Right renal cortex interstitium (tissue), 3 donors: Measurements from ENCODE around the gene KRT36. TPM values are rescaled to one million over a fixed set of nuclear protein-coding genes. Genes with fewer than 3 reads are reported as not detected.

ENCODE experiments used
- DNase-seq, 3 donors: peaks; one replicate each; pipeline ENCODE4 v3.0.0-alpha.2; 2013; ENCODE audit warnings: low read depth in 3 of 3, low spot score in 2 of 3
- polyA plus RNA-seq, 3 donors: library from polyadenylated mRNA; unstranded; fragments of 120-200 nt; gene quantifications; one replicate each; pipeline ENCODE4 v1.2.1, GENCODE V29; 2013; ENCODE audit not compliant: insufficient read length in 3 of 3

Gene KRT36
- polyA plus RNA-seq, 3 donors = not detected

GRCh38 chr17:41444186-41444585, 45.5 kb downstream of the KRT36 start:
- no peak for DNase-seq

- no peak for DNase-seq
Observed at GRCh38 chr17:41442739-41443138, 47.0 kb downstream of the KRT36 start.

DNA sequence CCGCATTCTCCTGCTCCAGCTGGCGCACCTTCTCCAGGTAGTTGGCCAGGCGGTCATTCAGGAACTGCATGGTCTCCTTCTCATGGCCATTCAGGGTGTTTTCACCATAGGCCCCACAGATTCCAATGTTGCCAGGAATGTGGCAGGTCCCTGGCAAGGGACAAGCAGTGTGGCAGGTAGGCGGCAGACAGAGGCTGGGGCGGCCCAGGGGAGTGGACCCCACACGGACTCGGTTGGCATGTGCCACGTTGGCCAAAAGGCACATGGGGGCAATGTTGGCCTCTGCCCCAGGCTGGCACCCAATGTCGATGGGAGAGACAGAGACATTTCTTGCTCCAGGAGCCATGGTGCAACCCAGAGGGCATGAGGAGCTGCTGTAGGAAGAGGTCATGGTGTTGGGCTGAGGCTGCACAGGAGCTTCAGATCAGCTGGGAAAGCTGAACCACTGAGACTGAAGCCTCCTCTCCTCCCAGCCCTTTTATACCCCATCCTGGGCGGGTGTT, 49.1 kb downstream of the KRT36 start, which contains the start of gene KRT38:
Gene KRT38 (minus strand): TSS at position 453 of the 503 bp plus-strand sequence. CDS start 62 bp downstream, at position 391.
- DNase-seq = no peak

DNA sequence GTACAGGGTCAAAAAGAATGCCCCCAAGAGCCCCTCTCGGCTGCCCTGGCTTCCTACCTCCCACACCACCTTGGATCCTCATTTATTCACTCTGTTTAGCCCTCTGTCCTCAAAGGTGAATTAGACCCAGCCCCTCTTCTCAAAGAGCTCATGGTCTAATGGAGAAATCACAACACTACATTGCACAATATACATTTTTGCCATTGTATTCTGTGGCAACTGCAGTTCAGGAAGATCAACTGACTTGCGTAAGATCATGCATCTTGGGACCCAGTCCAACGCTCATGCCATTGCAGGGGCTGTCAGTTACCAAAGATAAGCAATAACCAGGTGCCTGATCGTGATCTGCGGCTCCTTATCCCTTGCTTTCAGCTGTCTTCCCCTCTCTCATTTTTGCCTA, 50.3 kb downstream of the KRT36 start:
- no peak for DNase-seq

- no peak for DNase-seq
Observed at GRCh38 chr17:41437769-41438168, 51.9 kb downstream of the KRT36 start.

DNA sequence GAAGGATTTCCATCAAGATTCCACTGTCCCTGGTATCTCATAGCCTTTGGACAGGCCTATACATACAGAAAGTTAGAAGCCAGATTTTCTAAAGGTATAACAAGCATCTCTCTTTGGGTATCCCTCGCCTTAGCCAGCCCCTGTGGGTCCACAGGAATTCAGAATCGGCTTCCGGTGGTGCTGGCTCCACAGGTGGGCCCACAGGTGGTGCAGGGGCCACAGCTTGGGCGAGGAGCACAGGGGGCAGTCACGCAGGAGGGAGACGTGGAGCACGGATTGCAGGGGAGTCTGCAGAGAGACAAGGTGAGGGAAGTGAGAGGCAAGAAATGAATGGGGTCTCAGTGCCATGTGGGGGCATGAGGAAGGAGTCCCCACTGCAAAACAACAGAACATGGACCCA, 52.5 kb downstream of the KRT36 start:
- DNase-seq = no peak

Other genes starting within 250 kb of the KRT36 start
- gene KRTAP9-4, start 240.2 kb downstream of the KRT36 start, polyA plus RNA-seq = not detected
- not detected for gene KRTAP9-9, start 234.5 kb downstream of the KRT36 start, polyA plus RNA-seq
- gene KRTAP9-6, start 224.5 kb downstream of the KRT36 start, polyA plus RNA-seq = under 1 TPM; 0.10 to 0.14 (median 0.11) TPM
- not detected for gene KRTAP9-7, start 214.2 kb downstream of the KRT36 start, polyA plus RNA-seq
- not detected for gene KRTAP29-1, start 187.1 kb downstream of the KRT36 start, polyA plus RNA-seq
- not detected for gene KRTAP16-1, start 180.6 kb downstream of the KRT36 start, polyA plus RNA-seq
- not detected for gene KRTAP17-1, start 174.2 kb downstream of the KRT36 start, polyA plus RNA-seq
- not detected for gene KRT33A, start 139.1 kb downstream of the KRT36 start, polyA plus RNA-seq
- not detected for gene KRT33B, start 120.1 kb downstream of the KRT36 start, polyA plus RNA-seq
- gene KRT34, start 107.6 kb downstream of the KRT36 start, polyA plus RNA-seq = not detected
- gene KRT31, start 92.3 kb downstream of the KRT36 start, polyA plus RNA-seq = not detected
- not detected for gene KRT37, start 65.3 kb downstream of the KRT36 start, polyA plus RNA-seq
- not detected for gene KRT38, start 48.9 kb downstream of the KRT36 start, polyA plus RNA-seq
- gene KRT32, start 22.5 kb downstream of the KRT36 start, polyA plus RNA-seq = not detected
- gene KRT35, start 8.8 kb downstream of the KRT36 start, polyA plus RNA-seq = under 1 TPM in 1 of 3 donors, not detected in 2; 0.10 TPM
- under 1 TPM in 1 of 3 donors, not detected in 2; 0.34 TPM for gene KRT13, start 15.7 kb upstream of the KRT36 start, polyA plus RNA-seq
- 1 to 10 TPM in 1 of 3 donors, under 1 TPM in 2; 0.60 to 1.3 (median 0.89) TPM for gene KRT15, start 29.0 kb upstream of the KRT36 start, polyA plus RNA-seq
- 100 to 1,000 TPM; 139 to 220 (median 177) TPM for gene KRT19, start 38.4 kb upstream of the KRT36 start, polyA plus RNA-seq
- not detected for gene KRT9, start 82.1 kb upstream of the KRT36 start, polyA plus RNA-seq
- under 1 TPM; 0.28 to 0.55 (median 0.35) TPM for gene KRT14, start 97.0 kb upstream of the KRT36 start, polyA plus RNA-seq
- gene KRT16, start 122.9 kb upstream of the KRT36 start, polyA plus RNA-seq = not detected
- 1 to 10 TPM in 2 of 3 donors, under 1 TPM in 1; 0.98 to 1.6 (median 1.2) TPM for gene KRT17, start 134.7 kb upstream of the KRT36 start, polyA plus RNA-seq
- 100 to 1,000 TPM; 766 to 777 (median 774) TPM for gene EIF1, start 199.0 kb upstream of the KRT36 start, polyA plus RNA-seq
- not detected for gene GAST, start 222.4 kb upstream of the KRT36 start, polyA plus RNA-seq
- 1 to 10 TPM in 1 of 3 donors, under 1 TPM in 2; 0.69 to 1.1 (median 0.98) TPM for gene HAP1, start 244.7 kb upstream of the KRT36 start, polyA plus RNA-seq